MM.1S (cell line): ENCODE measurements around the gene TMEM244.

Experiments used
- DNase-seq: peaks from one replicate; pipeline ENCODE4 v3.0.0-alpha.2; 2015
- H2AFZ ChIP-seq: fragments of 300-600 bp; sonication (generic); 2 replicates; pipeline ENCODE4 v1.6.0; 2016; ENCODE audit warnings: antibody characterized with exemption, low read length
- H3F3A ChIP-seq: fragments of 300-600 bp; sonication (generic); 2 replicates; pipeline ENCODE4 v1.6.1; 2016; ENCODE audit warnings: mild to moderate bottlenecking, antibody characterized with exemption, low read length, moderate library complexity, mixed read lengths; ENCODE audit not compliant: insufficient read depth
- H3K27ac ChIP-seq: fragments of 300-600 bp; sonication (generic); 2 replicates; pipeline ENCODE4 v1.5.1; 2016; ENCODE audit warnings: mild to moderate bottlenecking, low read length
- H3K27me3 ChIP-seq: fragments of 300-600 bp; sonication (generic); replicated peaks from 2 replicates; pipeline ENCODE4 v1.6.0; 2016; ENCODE audit warnings: low read length; ENCODE audit not compliant: insufficient read depth
- H3K36me3 ChIP-seq: fragments of 300-600 bp; sonication (generic); replicated peaks from 2 replicates; pipeline ENCODE4 v1.6.1; 2016; ENCODE audit warnings: mild to moderate bottlenecking, low read length, mixed read lengths; ENCODE audit not compliant: insufficient read depth
- H3K4me1 ChIP-seq: fragments of 300-600 bp; sonication (generic); 2 replicates; pipeline ENCODE4 v1.6.1; 2016; ENCODE audit warnings: low read length, mixed read lengths
- H3K4me2 ChIP-seq: fragments of 300-600 bp; sonication (generic); 2 replicates; pipeline ENCODE4 v1.6.0; 2016; ENCODE audit warnings: low read depth, low read length
- H3K4me3 ChIP-seq: fragments of 300-600 bp; sonication (generic); 2 replicates; pipeline ENCODE4 v1.5.1; 2016; ENCODE audit warnings: low read length, mixed read lengths
- H3K79me2 ChIP-seq: fragments of 300-600 bp; sonication (generic); 2 replicates; pipeline ENCODE4 v1.6.1; 2016; ENCODE audit warnings: mixed run types, low read length, mixed read lengths
- H3K9ac ChIP-seq: fragments of 300-600 bp; sonication (generic); 2 replicates; pipeline ENCODE4 v1.6.1; 2016; ENCODE audit warnings: low read length, mixed read lengths
- H3K9me2 ChIP-seq: fragments of 300-600 bp; sonication (generic); replicated peaks from 2 replicates; pipeline ENCODE4 v1.6.1; 2016; ENCODE audit warnings: mild to moderate bottlenecking, low read length, mixed read lengths; ENCODE audit not compliant: insufficient read depth
- H3K9me3 ChIP-seq: fragments of 300-600 bp; sonication (generic); replicated peaks from 2 replicates; pipeline ENCODE4 v1.6.1; 2016; ENCODE audit warnings: mild to moderate bottlenecking, low read length, mixed read lengths; ENCODE audit not compliant: insufficient read depth
- H4K20me1 ChIP-seq: fragments of 300-600 bp; sonication (generic); 2 replicates; pipeline ENCODE4 v1.6.1; 2016; ENCODE audit warnings: mild to moderate bottlenecking, low read length, moderate library complexity, mixed read lengths; ENCODE audit not compliant: insufficient read depth
- EZH2 ChIP-seq: fragments of 300-600 bp; sonication (generic); optimal IDR thresholded peaks from 2 replicates; pipeline ENCODE3; 2017; ENCODE audit warnings: low read depth, mild to moderate bottlenecking, antibody characterized with exemption, low read length, mixed read lengths
- EZH2phosphoT487 ChIP-seq: fragments of 300-600 bp; sonication (generic); IDR thresholded peaks from 2 replicates; pipeline ENCODE4 v1.6.1; 2018; ENCODE audit warnings: antibody characterized with exemption, low read length
- TF ChIP-seq, protein P1 (sequence below): fragments of 300-600 bp; sonication (generic); IDR thresholded peaks from 2 replicates; pipeline ENCODE4 v1.5.1; 2016; ENCODE audit warnings: antibody characterized with exemption, low read length, mixed read lengths

TMEM244 gene

DNA sequence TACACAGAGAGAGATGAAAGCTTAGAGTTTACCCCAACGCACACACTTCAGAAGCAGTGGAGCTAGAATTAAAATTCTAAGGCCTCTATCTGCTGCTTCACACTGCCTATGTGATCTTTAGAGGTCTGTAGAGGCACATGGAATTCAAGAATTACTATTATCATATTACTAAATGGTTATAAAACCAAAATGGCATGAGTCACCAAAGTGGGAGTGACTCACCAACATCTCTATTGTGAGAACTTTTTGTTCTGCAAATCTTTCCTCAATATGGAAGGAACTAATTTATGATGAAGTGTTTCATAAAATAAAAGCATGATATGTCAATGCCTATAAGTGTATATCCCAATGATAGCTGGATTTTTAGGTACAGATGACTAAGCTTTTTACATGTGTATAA, 28.5 kb upstream of the TMEM244 start:
- no peaks in the 10 kb centered on the region for H3K9me2 ChIP-seq
- H3K4me1 ChIP-seq: no peaks in the 10 kb centered on the region
- H3K9me3 ChIP-seq: no peaks in the 10 kb centered on the region
- H3K79me2 ChIP-seq: no peaks in the 10 kb centered on the region
- H3K36me3 ChIP-seq: no peaks in the 10 kb centered on the region
- H3K27me3 ChIP-seq: no peaks in the 10 kb centered on the region
- H2AFZ ChIP-seq: no peak overlapping the region
- TF ChIP-seq EZH2 (no peak), EZH2phosphoT487 (no peak)
- TF ChIP-seq, protein P1, sequence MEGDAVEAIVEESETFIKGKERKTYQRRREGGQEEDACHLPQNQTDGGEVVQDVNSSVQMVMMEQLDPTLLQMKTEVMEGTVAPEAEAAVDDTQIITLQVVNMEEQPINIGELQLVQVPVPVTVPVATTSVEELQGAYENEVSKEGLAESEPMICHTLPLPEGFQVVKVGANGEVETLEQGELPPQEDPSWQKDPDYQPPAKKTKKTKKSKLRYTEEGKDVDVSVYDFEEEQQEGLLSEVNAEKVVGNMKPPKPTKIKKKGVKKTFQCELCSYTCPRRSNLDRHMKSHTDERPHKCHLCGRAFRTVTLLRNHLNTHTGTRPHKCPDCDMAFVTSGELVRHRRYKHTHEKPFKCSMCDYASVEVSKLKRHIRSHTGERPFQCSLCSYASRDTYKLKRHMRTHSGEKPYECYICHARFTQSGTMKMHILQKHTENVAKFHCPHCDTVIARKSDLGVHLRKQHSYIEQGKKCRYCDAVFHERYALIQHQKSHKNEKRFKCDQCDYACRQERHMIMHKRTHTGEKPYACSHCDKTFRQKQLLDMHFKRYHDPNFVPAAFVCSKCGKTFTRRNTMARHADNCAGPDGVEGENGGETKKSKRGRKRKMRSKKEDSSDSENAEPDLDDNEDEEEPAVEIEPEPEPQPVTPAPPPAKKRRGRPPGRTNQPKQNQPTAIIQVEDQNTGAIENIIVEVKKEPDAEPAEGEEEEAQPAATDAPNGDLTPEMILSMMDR: no peak
- H4K20me1 ChIP-seq: no peaks in the 10 kb centered on the region
- no peaks in the 10 kb centered on the region for H3F3A ChIP-seq
- no peak overlapping the region for H3K27ac ChIP-seq
- H3K9ac ChIP-seq: no peak overlapping the region
- H3K4me2 ChIP-seq: no peak overlapping the region
- no peak for DNase-seq
- H3K4me3 ChIP-seq: no peak overlapping the region

DNA sequence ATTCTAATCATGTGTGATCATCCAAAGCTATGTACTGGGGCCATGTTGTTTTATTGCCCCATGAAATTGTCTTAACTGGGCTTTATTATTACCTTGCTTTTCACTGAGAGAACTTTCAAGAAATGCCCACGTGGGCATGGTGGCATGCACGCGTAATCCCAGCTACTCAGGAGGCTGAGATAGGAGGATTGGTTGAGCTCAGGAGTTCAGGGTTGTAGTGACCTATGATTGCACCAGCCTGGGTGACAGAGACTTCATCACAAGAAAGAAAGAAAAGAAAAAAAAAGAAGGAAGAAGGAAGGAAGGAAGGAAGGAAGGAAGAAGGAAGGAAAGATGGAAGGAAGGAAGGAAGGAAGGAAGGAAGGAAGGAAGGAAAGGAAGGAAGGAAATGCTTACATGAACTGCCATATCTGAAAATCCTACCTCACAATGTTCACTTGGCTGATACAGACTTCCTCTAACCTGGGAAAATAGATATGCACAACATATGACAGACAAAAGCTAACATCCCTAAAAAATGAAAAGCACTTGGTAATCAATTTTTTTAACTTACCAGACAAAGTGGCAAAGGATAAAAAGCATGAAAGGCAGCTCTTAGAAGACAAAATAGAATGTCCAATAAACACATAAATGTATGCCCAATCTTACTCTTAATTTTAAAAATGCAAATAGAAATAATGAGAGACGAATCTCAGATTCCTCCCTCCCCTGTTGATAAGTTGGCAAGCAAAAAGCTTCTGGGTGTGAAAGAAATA, 25.5 kb upstream of the TMEM244 start:
- no peak overlapping the region for H3K4me3 ChIP-seq
- no peak overlapping the region for H3K27ac ChIP-seq
- no peaks in the 10 kb centered on the region for H3K9me3 ChIP-seq
- no peaks in the 10 kb centered on the region for H3K27me3 ChIP-seq
- no peak overlapping the region for H3K4me2 ChIP-seq
- no peak for TF ChIP-seq EZH2
- TF ChIP-seq, protein P1: no peak
- no peak for TF ChIP-seq EZH2phosphoT487
- no peaks in the 10 kb centered on the region for H3K36me3 ChIP-seq
- DNase-seq: no peak
- no peaks in the 10 kb centered on the region for H3K9me2 ChIP-seq
- H3K79me2 ChIP-seq: no peaks in the 10 kb centered on the region
- no peak overlapping the region for H3K9ac ChIP-seq
- no peak overlapping the region for H2AFZ ChIP-seq
- H3F3A ChIP-seq: no peaks in the 10 kb centered on the region
- no peaks in the 10 kb centered on the region for H4K20me1 ChIP-seq
- H3K4me1 ChIP-seq: no peaks in the 10 kb centered on the region

DNA sequence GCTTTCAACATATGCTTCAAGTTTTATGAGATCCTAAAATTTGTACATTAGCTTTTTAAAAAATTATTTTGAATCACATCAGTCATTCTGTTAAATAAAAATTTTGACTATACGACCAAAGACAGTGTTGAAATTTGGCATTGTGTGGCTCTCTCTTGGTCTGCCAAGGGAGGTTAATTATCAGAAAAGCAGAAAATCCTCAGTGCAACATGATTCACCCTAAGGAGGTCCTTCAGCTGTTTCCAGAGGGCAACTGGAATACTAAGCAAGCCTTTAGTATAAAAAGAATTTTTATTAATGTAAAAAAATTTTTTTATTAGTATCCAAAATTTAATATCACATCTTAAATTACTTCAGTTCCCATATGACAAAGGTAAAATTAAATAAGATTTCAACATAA, 23.1 kb upstream of the TMEM244 start:
- no peaks in the 10 kb centered on the region for H3K9me3 ChIP-seq
- H3K27ac ChIP-seq: no peak overlapping the region
- no peaks in the 10 kb centered on the region for H3K27me3 ChIP-seq
- no peaks in the 10 kb centered on the region for H3K4me1 ChIP-seq
- H3K4me2 ChIP-seq: no peak overlapping the region
- H3K4me3 ChIP-seq: no peak overlapping the region
- TF ChIP-seq EZH2 (no peak), EZH2phosphoT487 (no peak)
- TF ChIP-seq, protein P1: no peak
- no peaks in the 10 kb centered on the region for H3K79me2 ChIP-seq
- H3K36me3 ChIP-seq: no peaks in the 10 kb centered on the region
- H3K9me2 ChIP-seq: no peaks in the 10 kb centered on the region
- H2AFZ ChIP-seq: no peak overlapping the region
- H4K20me1 ChIP-seq: no peaks in the 10 kb centered on the region
- H3K9ac ChIP-seq: no peak overlapping the region
- DNase-seq: no peak
- H3F3A ChIP-seq: no peaks in the 10 kb centered on the region
